ENCODE data around the gene FCN1.

FCN1 gene

GRCh38 chr9:134913041-134913712, 4.5 kb downstream of the FCN1 start:
- DNase-seq: no peak

GRCh38 chr9:134912126-134912840, 5.4 kb downstream of the FCN1 start:
- no peak for DNase-seq

GRCh38 chr9:134909511-134910481, 7.9 kb downstream of the FCN1 start:
- no peak for DNase-seq

GRCh38 chr9:134908524-134909309, 9.0 kb downstream of the FCN1 start:
- DNase-seq: no peak

- DNase-seq: no peak
Measured at GRCh38 chr9:134902936-134903335, 14.8 kb downstream of the FCN1 start.

DNA sequence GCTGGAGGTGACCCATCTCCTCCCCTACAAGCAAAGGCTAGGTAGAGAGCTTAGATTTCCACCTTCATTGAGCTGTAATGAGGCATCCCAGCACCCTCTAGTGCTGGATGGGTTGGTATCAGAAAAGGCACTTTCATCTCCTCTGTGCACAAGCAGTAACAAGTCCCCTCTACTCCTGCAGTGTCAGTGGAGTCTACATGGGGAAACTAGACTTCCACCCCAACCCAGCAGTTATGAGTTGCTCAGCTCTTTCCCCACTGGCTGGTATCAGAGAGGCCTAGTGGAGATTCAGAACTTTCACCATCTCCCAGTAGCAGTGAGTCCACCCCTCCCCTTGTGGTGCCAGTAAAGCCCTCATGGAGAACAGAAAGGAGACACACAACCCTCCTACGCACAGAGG, 17.9 kb downstream of the FCN1 start:
- no peak for DNase-seq

- DNase-seq: no peak
Measured at GRCh38 chr9:134899168-134899567, 18.5 kb downstream of the FCN1 start.

GRCh38 chr9:134898319-134898718, 19.4 kb downstream of the FCN1 start:
- no peak for DNase-seq

- no peak for DNase-seq
Measured at GRCh38 chr9:134897584-134898170, 20.0 kb downstream of the FCN1 start.

GRCh38 chr9:134896834-134897583, 20.7 kb downstream of the FCN1 start:
- DNase-seq: no peak

- DNase-seq: no peak
Measured at GRCh38 chr9:134895908-134896833, 21.5 kb downstream of the FCN1 start.

DNA sequence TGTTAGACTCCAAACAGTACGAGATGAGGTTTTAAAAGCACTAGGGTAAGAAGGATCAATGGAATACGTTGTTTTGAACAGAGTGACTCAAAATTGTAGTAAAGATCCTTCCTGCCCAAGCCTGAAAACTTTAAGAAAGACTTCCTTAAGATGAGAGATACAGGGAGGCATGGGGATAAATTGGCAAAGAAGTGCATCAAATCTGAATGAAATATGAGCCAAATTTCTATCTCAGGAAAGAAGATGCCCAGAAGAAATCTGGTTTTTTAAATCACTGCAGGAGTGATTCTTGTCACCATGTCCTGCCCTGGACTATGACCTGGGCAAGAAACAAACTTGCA, 22.2 kb downstream of the FCN1 start:
- DNase-seq: no peak

- no peak for DNase-seq
Measured at GRCh38 chr9:134895097-134895496, 22.6 kb downstream of the FCN1 start.

- no peak for DNase-seq
Measured at GRCh38 chr9:134894136-134894860, 23.4 kb downstream of the FCN1 start.

GRCh38 chr9:134892820-134893420, 24.8 kb downstream of the FCN1 start:
- DNase-seq: no peak

DNA sequence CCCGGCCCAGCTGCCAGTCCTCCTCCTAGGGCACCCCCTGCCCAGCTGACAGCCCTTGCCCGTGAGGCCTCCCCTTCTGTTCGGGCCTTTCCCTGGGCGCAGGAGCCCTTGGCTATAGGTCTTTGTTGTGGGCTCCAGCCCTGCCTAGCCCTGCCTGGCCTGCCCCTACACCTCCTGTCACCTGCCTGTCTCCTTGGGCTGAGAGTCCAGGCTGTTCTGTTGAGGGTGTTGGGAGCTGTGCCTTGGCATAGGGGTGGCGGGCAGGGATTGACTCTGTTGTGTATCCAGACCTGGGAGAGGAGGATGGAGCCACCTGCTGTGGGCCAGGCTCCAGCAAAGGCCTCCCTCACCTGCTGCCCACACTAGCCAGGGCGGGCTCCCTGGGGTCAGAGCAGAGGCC, 25.5 kb downstream of the FCN1 start:
- DNase-seq: no peak

- DNase-seq: no peak
Measured at GRCh38 chr9:134891713-134892112, 26.0 kb downstream of the FCN1 start.

GRCh38 chr9:134891053-134891452, 26.7 kb downstream of the FCN1 start:
- DNase-seq: no peak

DNA sequence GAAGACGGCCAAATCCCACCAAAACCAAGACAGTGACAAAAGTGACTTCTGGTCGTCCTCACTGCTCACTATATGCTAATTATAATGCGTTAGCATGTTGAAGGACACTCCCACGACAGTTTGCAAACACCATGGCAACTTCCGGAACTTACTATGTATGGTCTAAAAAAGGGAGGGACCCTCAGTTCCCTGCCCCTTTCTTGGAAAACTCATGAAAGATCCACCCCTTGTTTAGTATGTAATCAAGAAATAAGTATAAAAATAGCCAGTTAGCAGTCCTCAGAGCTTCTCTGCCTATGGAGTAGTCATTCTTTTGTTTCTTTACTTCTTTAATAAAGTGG, 27.6 kb downstream of the FCN1 start:
- DNase-seq: no peak

Measured in NCI-H774 (cell line).